Cardiac muscle cell (in vitro differentiated cells and primary cell): ENCODE measurements around the gene AP2M1. TPM values are rescaled to one million over a fixed set of nuclear protein-coding genes. Genes with fewer than 3 reads are reported as not detected.

ENCODE experiments used
- DNase-seq, 2 donors: peaks; one replicate each; pipeline versions ENCODE4 v3.0.0 to v3.0.0-alpha.2; 2010 to 2017; ENCODE audit warnings: low read depth in 1 of 2, low spot score in 1 of 2
- H3K27ac ChIP-seq: fragments of 200-600 bp; sonication (generic); 2 replicates; pipeline ENCODE4 v1.5.1; 2016
- H3K27me3 ChIP-seq: fragments of 200-600 bp; sonication (generic); 2 replicates; pipeline ENCODE4 v1.6.0; 2016; ENCODE audit warnings: control low read depth
- H3K36me3 ChIP-seq: fragments of 200-600 bp; sonication (generic); 2 replicates; pipeline ENCODE4 v1.5.1; 2016; ENCODE audit warnings: control low read depth
- H3K4me1 ChIP-seq: fragments of 200-600 bp; sonication (generic); 2 replicates; pipeline ENCODE4 v1.8.1; 2017; ENCODE audit warnings: low read depth, mild to moderate bottlenecking, mixed run types
- H3K4me3 ChIP-seq: fragments of 200-600 bp; sonication (generic); 2 replicates; pipeline ENCODE4 v1.5.1; 2016; ENCODE audit warnings: mild to moderate bottlenecking
- H3K9me3 ChIP-seq: fragments of 200-600 bp; sonication (generic); 2 replicates; pipeline ENCODE4 v1.5.1; 2017; ENCODE audit warnings: low read depth, mild to moderate bottlenecking, control low read depth
- CTCF ChIP-seq: IDR thresholded peaks from 2 replicates; pipeline ENCODE4 v1.5.1; 2012; ENCODE audit warnings: low read depth, mild to moderate bottlenecking, low read length
- polyA plus RNA-seq: library from polyadenylated mRNA; unstranded; fragments of >200 nt; fragmentation: Nextera tagmentation; extraction: Ambion mirVana; gene quantifications from 2 replicates; pipeline ENCODE4 v1.2.1, GENCODE V29; 2016
- total RNA-seq: library from RNA; depleted of rRNA; stranded (reverse); fragments of >200 nt; gene quantifications from 2 replicates; pipeline ENCODE4 v1.2.3, GENCODE V29; 2016

Gene AP2M1
- total and polyA plus RNA-seq, 2 experiments from 2014 or later: 399 to 577 TPM

- Histone ChIP-seq H3K9me3 (no peaks in the 10 kb centered on the region), H3K4me3 (no peak overlapping the region), H3K36me3 (no peaks in the 10 kb centered on the region), H3K27ac (no peak overlapping the region), H3K4me1 (no peaks in the 10 kb centered on the region), H3K27me3 (peaks cover 75% of the 10 kb centered on the region)
- no peak for TF ChIP-seq CTCF
- no peak for DNase-seq
Measured at GRCh38 chr3:184233127-184233843, 58.6 kb downstream of the AP2M1 start.

Other genes with a start within 250 kb of the AP2M1 start
- 56.2 and 68.8 TPM in 2 replicates for gene ABCC5, start 157.0 kb upstream of the AP2M1 start, total RNA-seq
- 92.0 and 97.2 TPM in 2 replicates for gene ABCC5, start 157.0 kb upstream of the AP2M1 start, polyA plus RNA-seq
- not detected in 2 replicates for gene HTR3D, start 143.1 kb upstream of the AP2M1 start, total RNA-seq
- gene HTR3D, start 143.1 kb upstream of the AP2M1 start, polyA plus RNA-seq: not detected in 2 replicates
- gene HTR3C, start 121.8 kb upstream of the AP2M1 start, total RNA-seq: not detected in 2 replicates
- gene HTR3C, start 121.8 kb upstream of the AP2M1 start, polyA plus RNA-seq: 0.16 TPM in 1 of 2 replicates, not detected in the other
- gene HTR3E, start 77.8 kb upstream of the AP2M1 start, total RNA-seq: not detected in 2 replicates
- gene HTR3E, start 77.8 kb upstream of the AP2M1 start, polyA plus RNA-seq: 0.15 TPM in 1 of 2 replicates, not detected in the other
- gene EIF2B5, start 39.5 kb upstream of the AP2M1 start, total RNA-seq: 38.2 and 82.1 TPM in 2 replicates
- 55.7 and 57.5 TPM in 2 replicates for gene EIF2B5, start 39.5 kb upstream of the AP2M1 start, polyA plus RNA-seq
- 96.3 and 135 TPM in 2 replicates for gene DVL3, start 19.5 kb upstream of the AP2M1 start, total RNA-seq
- gene DVL3, start 19.5 kb upstream of the AP2M1 start, polyA plus RNA-seq: 150 and 180 TPM in 2 replicates
- 50.2 and 50.7 TPM in 2 replicates for gene ABCF3, start 11.3 kb downstream of the AP2M1 start, total RNA-seq
- 74.4 and 78.5 TPM in 2 replicates for gene ABCF3, start 11.3 kb downstream of the AP2M1 start, polyA plus RNA-seq
- 0.11 TPM in 1 of 2 replicates, not detected in the other for gene VWA5B2, start 54.7 kb downstream of the AP2M1 start, total RNA-seq
- gene VWA5B2, start 54.7 kb downstream of the AP2M1 start, polyA plus RNA-seq: 0.40 TPM in 1 of 2 replicates, not detected in the other
- 40.2 and 48.8 TPM in 2 replicates for gene ALG3, start 74.1 kb downstream of the AP2M1 start, total RNA-seq
- 52.4 and 69.1 TPM in 2 replicates for gene ALG3, start 74.1 kb downstream of the AP2M1 start, polyA plus RNA-seq
- gene EEF1AKMT4, start 74.8 kb downstream of the AP2M1 start, total RNA-seq: 4.3 and 12.8 TPM in 2 replicates
- gene EEF1AKMT4, start 74.8 kb downstream of the AP2M1 start, polyA plus RNA-seq: 5.1 and 10.6 TPM in 2 replicates
- gene CAMK2N2, start 86.7 kb downstream of the AP2M1 start, total RNA-seq: not detected in 2 replicates
- gene CAMK2N2, start 86.7 kb downstream of the AP2M1 start, polyA plus RNA-seq: 0.27 TPM in 1 of 2 replicates, not detected in the other
- not detected in 2 replicates for gene ECE2, start 101.2 kb downstream of the AP2M1 start, total RNA-seq
- not detected in 2 replicates for gene ECE2, start 101.2 kb downstream of the AP2M1 start, polyA plus RNA-seq
- 314 and 456 TPM in 2 replicates for gene PSMD2, start 124.4 kb downstream of the AP2M1 start, total RNA-seq
- 390 and 464 TPM in 2 replicates for gene PSMD2, start 124.4 kb downstream of the AP2M1 start, polyA plus RNA-seq
- gene EIF4G1, start 139.8 kb downstream of the AP2M1 start, total RNA-seq: 269 and 275 TPM in 2 replicates
- 166 and 184 TPM in 2 replicates for gene EIF4G1, start 139.8 kb downstream of the AP2M1 start, polyA plus RNA-seq
- gene FAM131A, start 162.7 kb downstream of the AP2M1 start, total RNA-seq: 22.1 and 34.3 TPM in 2 replicates
- gene FAM131A, start 162.7 kb downstream of the AP2M1 start, polyA plus RNA-seq: 9.6 and 16.0 TPM in 2 replicates
- 13.1 and 18.4 TPM in 2 replicates for gene CLCN2, start 186.8 kb downstream of the AP2M1 start, total RNA-seq
- gene CLCN2, start 186.8 kb downstream of the AP2M1 start, polyA plus RNA-seq: 10.3 and 12.3 TPM in 2 replicates
- gene POLR2H, start 186.9 kb downstream of the AP2M1 start, total RNA-seq: 112 and 122 TPM in 2 replicates
- gene POLR2H, start 186.9 kb downstream of the AP2M1 start, polyA plus RNA-seq: 96.2 and 107 TPM in 2 replicates
- gene THPO, start 203.4 kb downstream of the AP2M1 start, total RNA-seq: 3.0 and 3.1 TPM in 2 replicates
- gene THPO, start 203.4 kb downstream of the AP2M1 start, polyA plus RNA-seq: 3.1 and 3.5 TPM in 2 replicates
- gene CHRD, start 205.2 kb downstream of the AP2M1 start, total RNA-seq: 16.0 and 33.0 TPM in 2 replicates
- gene CHRD, start 205.2 kb downstream of the AP2M1 start, polyA plus RNA-seq: 10.8 and 20.4 TPM in 2 replicates